Suprapubic skin (tissue), 3 donors: Measurements from ENCODE around the gene PAH.

Source experiments
- CTCF ChIP-seq, 2 donors: fragments of 200-600 bp in 1 of 2; fragments of 450-650 bp in 1 of 2; sonication (generic) in 1 of 2; IDR thresholded peaks; one replicate each; pipeline ENCODE4 v1.5.1; 2016 to 2019; ENCODE audit warnings: antibody characterized with exemption in 2 of 2, mild to moderate bottlenecking in 1 of 2, moderate library complexity in 1 of 2
- EP300 ChIP-seq: sonication (generic); formaldehyde crosslinking; IDR thresholded peaks from one replicate; pipeline ENCODE4 v1.6.1; 2017; ENCODE audit warnings: antibody characterized with exemption

GRCh38 chr12:102883204-102883799, 33.7 kb downstream of the PAH start:
- TF ChIP-seq CTCF (IDR thresholded peaks at IDR 0.05) (peak in 1 of 2 donors; percentile 77), EP300 (no peak)
